ENCODE data around the gene NEUROG1.

- TF ChIP-seq CTCF (conservative IDR thresholded peaks at IDR 0.05; ENCODE audit: low read length), result no peak
- no peak for TF ChIP-seq EZH2phosphoT487 (IDR thresholded peaks at IDR 0.05; ENCODE audit: borderline replicate concordance)
Measured at GRCh38 chr5:135578305-135578684, 42.5 kb upstream of the NEUROG1 start.

All from Loucy (cell line).